ENCODE measurements around the gene DAO.

- TF ChIP-seq CTCF (IDR thresholded peaks at IDR 0.05; ENCODE audit: borderline replicate concordance, extremely low read depth, low read length, poor library complexity, severe bottlenecking) (no peak), EZH2 (IDR thresholded peaks at IDR 0.05; ENCODE audit: borderline replicate concordance, low read depth, low read length, severe bottlenecking) (no peak)
Measured at GRCh38 chr12:108854451-108855283, 25.2 kb upstream of the DAO start.

Measured in DND-41 (cell line).